Fibroblast of skin of right biceps (primary cell): ENCODE data around the gene CHST8.

Experiments used
- DNase-seq: peaks from one replicate; pipeline ENCODE4 v3.0.0-alpha.2; 2013

CHST8 gene

GRCh38 chr19:33719366-33720154 lies 97.8 kb downstream of the CHST8 start:
- no peak for DNase-seq

- no peak for DNase-seq
Measured at GRCh38 chr19:33720155-33720493, 98.4 kb downstream of the CHST8 start.

GRCh38 chr19:33720691-33721682 lies 99.2 kb downstream of the CHST8 start:
- DNase-seq, result no peak

- no peak for DNase-seq
Measured at GRCh38 chr19:33721735-33722297, 100.1 kb downstream of the CHST8 start.

- DNase-seq, result no peak
Measured at GRCh38 chr19:33722456-33723239, 100.9 kb downstream of the CHST8 start.

GRCh38 chr19:33723512-33723911 lies 101.8 kb downstream of the CHST8 start:
- DNase-seq, result no peak

GRCh38 chr19:33724021-33724720 lies 102.4 kb downstream of the CHST8 start:
- no peak for DNase-seq

GRCh38 chr19:33724721-33725060 lies 102.9 kb downstream of the CHST8 start:
- DNase-seq, result no peak

GRCh38 chr19:33725567-33725966 lies 103.8 kb downstream of the CHST8 start:
- no peak for DNase-seq

- no peak for DNase-seq
Measured at GRCh38 chr19:33726756-33727155, 105.0 kb downstream of the CHST8 start.

GRCh38 chr19:33727331-33727998 lies 105.7 kb downstream of the CHST8 start:
- no peak for DNase-seq

GRCh38 chr19:33728141-33728540 lies 106.4 kb downstream of the CHST8 start:
- no peak for DNase-seq

- no peak for DNase-seq
Measured at GRCh38 chr19:33730858-33731607, 109.3 kb downstream of the CHST8 start.

GRCh38 chr19:33731881-33732280 lies 110.1 kb downstream of the CHST8 start:
- no peak for DNase-seq

- no peak for DNase-seq
Measured at GRCh38 chr19:33734913-33735312, 113.2 kb downstream of the CHST8 start.

- no peak for DNase-seq
Measured at GRCh38 chr19:33736158-33736557, 114.4 kb downstream of the CHST8 start.

- no peak for DNase-seq
Measured at GRCh38 chr19:33736787-33737186, 115.0 kb downstream of the CHST8 start.

- no peak for DNase-seq
Measured at GRCh38 chr19:33737681-33738371, 116.1 kb downstream of the CHST8 start.

GRCh38 chr19:33740811-33741396 lies 119.2 kb downstream of the CHST8 start:
- peak; percentile 41 for DNase-seq

GRCh38 chr19:33745297-33745696 lies 123.5 kb downstream of the CHST8 start:
- no peak for DNase-seq
